Body of pancreas (tissue), 4 donors: Measurements from ENCODE around the gene KIRREL1. TPM values are rescaled to one million over a fixed set of nuclear protein-coding genes. Genes with fewer than 3 reads are reported as not detected.

ENCODE experiments used
- ATAC-seq: fragments of 150-250 bp; one replicate; pipeline ENCODE4 v1.9.1; 2016
- DNase-seq, 4 donors: peaks; one replicate each; pipeline ENCODE4 v3.0.0-alpha.2; 2019
- H3K27ac ChIP-seq, 4 donors: fragments of 200-600 bp; sonication (generic); 1 replicate in 3 of 4; 2 replicates in 1 of 4; pipeline versions ENCODE4 v1.5.1 to v1.6.1; 2016 to 2019; ENCODE audit warnings: mild to moderate bottlenecking in 1 of 4, mixed read lengths in 1 of 4, moderate library complexity in 1 of 4
- H3K27me3 ChIP-seq, 2 donors: fragments of 200-600 bp; sonication (generic); one replicate each; pipeline ENCODE4 v1.6.0; 2016; ENCODE audit warnings: mild to moderate bottlenecking in 1 of 2
- H3K36me3 ChIP-seq, 2 donors: fragments of 200-600 bp; sonication (generic); replicated peaks in 1 of 2; 2 replicates each; pipeline ENCODE4 v1.5.1; 2016; ENCODE audit warnings: low read depth in 2 of 2; ENCODE audit not compliant: insufficient read depth in 1 of 2
- H3K4me1 ChIP-seq: fragments of 200-600 bp; sonication (generic); one replicate; pipeline ENCODE4 v1.6.0; 2016
- H3K4me3 ChIP-seq, 2 donors: fragments of 200-600 bp; sonication (generic); 1 replicate in 1 of 2; 2 replicates in 1 of 2; pipeline ENCODE4 v1.5.1; 2016 to 2019
- H3K9me3 ChIP-seq, 3 donors: fragments of 200-600 bp; sonication (generic); 1 replicate in 2 of 3; 2 replicates in 1 of 3; pipeline ENCODE4 v1.5.1; 2016
- POLR2A ChIP-seq, 3 donors: fragments of 450-650 bp; IDR thresholded peaks; one replicate each; pipeline ENCODE4 v1.6.1; 2016; ENCODE audit warnings: antibody characterized with exemption in 3 of 3, mild to moderate bottlenecking in 2 of 3
- WGBS, 2 donors: methylation state at CpG; one replicate each; pipeline ENCODE4 v1.1.5; 2017; 5-methylcytosine and 5-hydroxymethylcytosine counted together
- intact Hi-C: fragments of 100-400 bp; cut with DNase I; formaldehyde crosslinking; loops from one replicate; pipeline ENCODE4 v1.15.1; 2023
- total RNA-seq, 2 donors: library from RNA; depleted of rRNA; stranded (reverse); fragments of >200 nt; gene quantifications; one replicate each; pipeline ENCODE4 v1.1.0, GENCODE V29; 2016
- TF ChIP-seq, protein P1 (sequence below), 7 experiments: fragments of 450-650 bp in 4 of 7; fragments of 200-600 bp in 3 of 7; sonication (generic) in 3 of 7; IDR thresholded peaks; one replicate each; pipeline ENCODE4 v1.5.1; 2016 to 2019; ENCODE audit warnings: antibody characterized with exemption in 7 of 7

KIRREL1 gene
- total RNA-seq, 2 donors from 2014 or later = 10.9 to 11.4 TPM

DNA sequence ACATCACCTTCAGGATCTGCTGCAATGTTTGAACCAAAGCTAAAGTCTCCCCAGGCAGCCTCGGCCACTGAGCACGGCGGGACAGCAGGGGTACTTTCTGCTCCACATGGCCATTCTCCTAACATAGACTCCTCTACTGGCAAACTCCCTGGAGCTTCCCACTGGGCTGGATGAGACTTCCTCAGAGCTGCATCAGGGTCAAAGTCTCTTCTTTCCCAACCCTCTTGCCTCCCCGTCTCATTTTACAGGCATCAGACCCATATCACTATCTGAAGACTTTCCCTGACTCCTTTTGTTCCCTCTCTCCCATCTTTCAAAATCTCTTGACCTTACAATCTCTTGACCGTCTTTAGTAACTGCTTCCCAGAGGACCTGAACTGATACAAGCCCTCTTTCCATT is 42.2 kb upstream of the KIRREL1 start:
- H3K4me1 ChIP-seq = peaks cover 13% of the 10 kb centered on the region
- ATAC-seq = no peak
- no peaks in the 10 kb centered on the region for H3K9me3 ChIP-seq
- no peak for DNase-seq
- no peak overlapping the region for H3K27ac ChIP-seq
- no peaks in the 10 kb centered on the region for H3K27me3 ChIP-seq
- H3K4me3 ChIP-seq = no peak overlapping the region
- TF ChIP-seq POLR2A (IDR thresholded peaks at IDR 0.05) = no peak
- TF ChIP-seq, protein P1, sequence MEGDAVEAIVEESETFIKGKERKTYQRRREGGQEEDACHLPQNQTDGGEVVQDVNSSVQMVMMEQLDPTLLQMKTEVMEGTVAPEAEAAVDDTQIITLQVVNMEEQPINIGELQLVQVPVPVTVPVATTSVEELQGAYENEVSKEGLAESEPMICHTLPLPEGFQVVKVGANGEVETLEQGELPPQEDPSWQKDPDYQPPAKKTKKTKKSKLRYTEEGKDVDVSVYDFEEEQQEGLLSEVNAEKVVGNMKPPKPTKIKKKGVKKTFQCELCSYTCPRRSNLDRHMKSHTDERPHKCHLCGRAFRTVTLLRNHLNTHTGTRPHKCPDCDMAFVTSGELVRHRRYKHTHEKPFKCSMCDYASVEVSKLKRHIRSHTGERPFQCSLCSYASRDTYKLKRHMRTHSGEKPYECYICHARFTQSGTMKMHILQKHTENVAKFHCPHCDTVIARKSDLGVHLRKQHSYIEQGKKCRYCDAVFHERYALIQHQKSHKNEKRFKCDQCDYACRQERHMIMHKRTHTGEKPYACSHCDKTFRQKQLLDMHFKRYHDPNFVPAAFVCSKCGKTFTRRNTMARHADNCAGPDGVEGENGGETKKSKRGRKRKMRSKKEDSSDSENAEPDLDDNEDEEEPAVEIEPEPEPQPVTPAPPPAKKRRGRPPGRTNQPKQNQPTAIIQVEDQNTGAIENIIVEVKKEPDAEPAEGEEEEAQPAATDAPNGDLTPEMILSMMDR (IDR thresholded peaks at IDR 0.05) = no peak
- intact Hi-C loops = no loop called here
- no peaks in the 10 kb centered on the region for H3K36me3 ChIP-seq
- 92 to 93% methylated on average over 4 to 5 of the region's 5 CpGs for WGBS, 2 donors

- no peak overlapping the region for H3K27ac ChIP-seq
- H3K27me3 ChIP-seq = no peaks in the 10 kb centered on the region
- no peak for ATAC-seq
- peaks cover 13% of the 10 kb centered on the region for H3K4me1 ChIP-seq
- peak in 1 of 4 donors; percentile 18 for DNase-seq
- WGBS, 2 donors = 12 to 13% methylated on average over 3 of the region's 3 CpGs
- no peak overlapping the region for H3K4me3 ChIP-seq
- H3K36me3 ChIP-seq = no peaks in the 10 kb centered on the region
- intact Hi-C loops = no loop called here
- TF ChIP-seq, protein P1 (IDR thresholded peaks at IDR 0.05) = no peak
- no peak for TF ChIP-seq POLR2A (IDR thresholded peaks at IDR 0.05)
- H3K9me3 ChIP-seq = no peaks in the 10 kb centered on the region
These were observed 40.8 kb upstream of the KIRREL1 start for GRCh38 chr1:157952601-157953000.

GRCh38 chr1:157955221-157955620 is 38.2 kb upstream of the KIRREL1 start:
- H3K27ac ChIP-seq = no peak overlapping the region
- TF ChIP-seq, protein P1 (IDR thresholded peaks at IDR 0.05) = no peak
- TF ChIP-seq POLR2A (IDR thresholded peaks at IDR 0.05) = no peak
- no peaks in the 10 kb centered on the region for H3K9me3 ChIP-seq
- no peak for DNase-seq
- H3K4me3 ChIP-seq = no peak overlapping the region
- H3K4me1 ChIP-seq = peaks cover 21% of the 10 kb centered on the region
- intact Hi-C loops = no loop called here
- no peak for ATAC-seq
- H3K27me3 ChIP-seq = no peaks in the 10 kb centered on the region
- no peaks in the 10 kb centered on the region for H3K36me3 ChIP-seq

DNA sequence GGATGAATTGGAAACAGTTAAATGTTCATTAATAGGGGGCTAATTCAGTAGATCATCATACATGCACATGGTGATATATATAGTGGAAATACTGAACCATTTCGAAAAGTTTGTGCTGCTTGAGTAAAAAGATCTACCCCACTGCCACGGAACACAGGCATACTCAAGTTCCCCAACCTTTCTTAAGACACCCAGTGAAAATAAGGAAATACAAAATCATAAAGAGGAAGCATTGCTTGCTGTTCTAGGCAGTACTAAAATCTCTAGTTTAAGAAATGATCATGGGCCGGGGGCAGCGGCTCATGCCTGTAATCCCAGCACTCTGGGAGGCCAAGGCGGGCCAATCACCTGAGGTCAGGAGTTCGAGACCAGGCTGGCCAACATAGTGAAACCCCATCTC is 37.6 kb upstream of the KIRREL1 start:
- Histone ChIP-seq H3K27me3 (no peaks in the 10 kb centered on the region), H3K27ac (no peak overlapping the region), H3K4me1 (peaks cover 21% of the 10 kb centered on the region), H3K36me3 (no peaks in the 10 kb centered on the region), H3K4me3 (no peak overlapping the region), H3K9me3 (no peaks in the 10 kb centered on the region)
- ATAC-seq (no peak), DNase-seq (no peak)
- 77 to 88% methylated on average over 6 of the region's 6 CpGs for WGBS, 2 donors
- intact Hi-C loops = no loop called here
- TF ChIP-seq, protein P1 (IDR thresholded peaks at IDR 0.05) = no peak
- TF ChIP-seq POLR2A (IDR thresholded peaks at IDR 0.05) = no peak

DNA sequence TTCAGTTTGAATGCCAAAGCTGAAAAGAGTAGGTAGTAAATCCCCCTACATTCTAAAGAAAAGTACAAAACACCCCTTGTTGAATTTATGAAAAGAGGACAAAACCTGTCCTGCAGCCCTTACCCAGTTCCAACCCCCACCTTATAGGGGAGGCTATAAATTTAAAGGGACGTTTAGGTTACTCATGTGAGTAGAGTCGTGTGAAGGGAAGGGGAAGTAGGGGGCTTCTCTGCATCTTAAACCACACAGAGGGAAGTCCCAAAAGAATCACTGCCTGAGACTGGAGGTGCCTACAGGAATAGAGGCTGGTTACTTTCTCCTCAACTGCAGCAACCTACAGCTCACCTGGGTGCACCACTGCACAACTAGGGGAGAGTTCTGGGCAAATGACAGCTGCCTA is 36.7 kb upstream of the KIRREL1 start:
- Histone ChIP-seq H3K4me3 (no peak overlapping the region), H3K36me3 (no peaks in the 10 kb centered on the region), H3K27ac (no peak overlapping the region), H3K9me3 (no peaks in the 10 kb centered on the region), H3K27me3 (no peaks in the 10 kb centered on the region), H3K4me1 (peaks cover 20% of the 10 kb centered on the region)
- WGBS, 2 donors = 39 to 42% methylated on average over 2 of the region's 2 CpGs
- no peak for DNase-seq
- no peak for ATAC-seq
- intact Hi-C loops = no loop called here
- TF ChIP-seq POLR2A (IDR thresholded peaks at IDR 0.05) = no peak
- TF ChIP-seq, protein P1 (IDR thresholded peaks at IDR 0.05) = no peak
